Trophoblast cell (in vitro differentiated cells and primary cell): ENCODE measurements around the gene CUTA.

Experiments used
- DNase-seq, 2 donors: peaks; one replicate each; pipeline ENCODE4 v3.0.0-alpha.2; 2016
- H2AFZ ChIP-seq: 2 replicates; pipeline ENCODE4 v1.6.1; 2013; ENCODE audit warnings: low read length, moderate library complexity, mild to moderate bottlenecking; ENCODE audit not compliant: insufficient read depth, poor library complexity
- H2AK5ac ChIP-seq: 2 replicates; pipeline ENCODE4 v1.6.1; 2013; ENCODE audit warnings: mild to moderate bottlenecking, low read length
- H2BK120ac ChIP-seq: 2 replicates; pipeline ENCODE4 v1.6.1; 2013; ENCODE audit warnings: low read length, mild to moderate bottlenecking, moderate library complexity; ENCODE audit not compliant: insufficient read depth, poor library complexity
- H2BK12ac ChIP-seq: 2 replicates; pipeline ENCODE4 v1.6.1; 2013; ENCODE audit warnings: mild to moderate bottlenecking, low read length, moderate library complexity
- H2BK5ac ChIP-seq: 2 replicates; pipeline ENCODE4 v1.6.1; 2013; ENCODE audit warnings: low read length, low read depth, moderate library complexity, mild to moderate bottlenecking; ENCODE audit not compliant: poor library complexity
- H3K14ac ChIP-seq: 2 replicates; pipeline ENCODE4 v1.6.1; 2013; ENCODE audit warnings: mild to moderate bottlenecking, low read length
- H3K18ac ChIP-seq: 2 replicates; pipeline ENCODE4 v1.6.1; 2013; ENCODE audit warnings: mild to moderate bottlenecking, low read length
- H3K23ac ChIP-seq: 2 replicates; pipeline ENCODE4 v1.6.1; 2013; ENCODE audit warnings: low read length
- H3K27ac ChIP-seq: 2 replicates; pipeline ENCODE4 v1.5.1; 2013; ENCODE audit warnings: low read depth, mild to moderate bottlenecking, inconsistent platforms, low read length, moderate library complexity
- H3K27me3 ChIP-seq: 2 replicates; pipeline ENCODE4 v1.6.1; 2013; ENCODE audit warnings: inconsistent platforms, mild to moderate bottlenecking, low read length, moderate library complexity; ENCODE audit not compliant: insufficient read depth
- H3K36me3 ChIP-seq, 2 experiments: 1 replicate in 1 of 2; 2 replicates in 1 of 2; pipeline ENCODE4 v1.6.1; 2013; ENCODE audit warnings: low read length in 2 of 2, mild to moderate bottlenecking in 2 of 2, moderate library complexity in 1 of 2; ENCODE audit not compliant: insufficient read depth in 2 of 2, control insufficient read depth in 1 of 2
- H3K4ac ChIP-seq: 2 replicates; pipeline ENCODE4 v1.6.1; 2013; ENCODE audit warnings: low read depth, mild to moderate bottlenecking, low read length, moderate library complexity
- H3K4me1 ChIP-seq, 2 experiments: 1 replicate in 1 of 2; 2 replicates in 1 of 2; pipeline ENCODE4 v1.6.1; 2013; ENCODE audit warnings: low read length in 2 of 2, mild to moderate bottlenecking in 2 of 2, moderate library complexity in 1 of 2; ENCODE audit not compliant: insufficient read depth in 2 of 2, control insufficient read depth in 1 of 2
- H3K4me2 ChIP-seq: 2 replicates; pipeline ENCODE4 v1.6.1; 2013; ENCODE audit warnings: inconsistent platforms, mild to moderate bottlenecking, low read length, moderate library complexity
- H3K4me3 ChIP-seq: 2 replicates; pipeline ENCODE4 v1.5.1; 2013; ENCODE audit warnings: mild to moderate bottlenecking, low read depth, low read length, inconsistent platforms
- H3K79me1 ChIP-seq: one replicate; pipeline ENCODE4 v1.6.1; 2013; ENCODE audit warnings: low read length
- H3K79me2 ChIP-seq: 2 replicates; pipeline ENCODE4 v1.6.1; 2013; ENCODE audit warnings: low read length, mild to moderate bottlenecking; ENCODE audit not compliant: control insufficient read depth, insufficient read depth, poor library complexity
- H3K9ac ChIP-seq: 2 replicates; pipeline ENCODE4 v1.6.1; 2013; ENCODE audit warnings: mild to moderate bottlenecking, low read length
- H3K9me3 ChIP-seq: 2 replicates; pipeline ENCODE4 v1.6.1; 2013; ENCODE audit warnings: low read depth, mild to moderate bottlenecking, control low read depth, inconsistent platforms, low read length; ENCODE audit not compliant: insufficient read depth
- H4K12ac ChIP-seq: 2 replicates; pipeline ENCODE4 v1.6.1; 2013; ENCODE audit warnings: low read depth, mild to moderate bottlenecking, low read length, moderate library complexity
- H4K8ac ChIP-seq: 2 replicates; pipeline ENCODE4 v1.6.1; 2013; ENCODE audit warnings: low read depth, mild to moderate bottlenecking, low read length, moderate library complexity
- H4K91ac ChIP-seq: one replicate; pipeline ENCODE4 v1.6.1; 2013; ENCODE audit warnings: low read depth, mild to moderate bottlenecking, low read length, moderate library complexity
- WGBS: extraction: QIAGEN DNeasy Blood & Tissue Kit; methylation state at CpG from one replicate; pipeline ENCODE4 v1.1.7; 2013; ENCODE audit warnings: missing lambda C conversion rate; ENCODE audit not compliant: insufficient read length, insufficient coverage; ENCODE audit errors: extremely low coverage; 5-methylcytosine and 5-hydroxymethylcytosine counted together

Gene CUTA

GRCh38 chr6:33424855-33425667, 7.2 kb upstream of the CUTA start:
- Histone ChIP-seq H2BK12ac (no peak overlapping the region), H3K27ac (peak overlapping the region; percentile 77), H3K14ac (peak overlapping the region; percentile 60), H3K23ac (no peak overlapping the region), H3K79me1 (peaks cover 10% of the 10 kb centered on the region), H3K79me2 (peaks cover 6% of the 10 kb centered on the region), H3K36me3 (no peaks in the 10 kb centered on the region), H4K8ac (peak overlapping the region; percentile 86), H3K9ac (peak overlapping the region; percentile 14), H2AK5ac (peak overlapping the region; percentile 71), H3K27me3 (no peaks in the 10 kb centered on the region), H2AFZ (no peak overlapping the region), H4K91ac (peak overlapping the region; percentile 85), H3K4ac (peak overlapping the region; percentile 56), H3K9me3 (peaks cover 2% of the 10 kb centered on the region), H3K4me3 (peak overlapping the region; percentile 87), H3K4me1 (peaks cover 16 to 21% of the 10 kb centered on the region in 2 experiments), H3K4me2 (peak overlapping the region; percentile 61), H2BK5ac (peak overlapping the region; percentile 44), H4K12ac (peak overlapping the region; percentile 49), H2BK120ac (peak overlapping the region; percentile 52), H3K18ac (peak overlapping the region; percentile 48)
- no CpG with 5 or more reads among the region's 12 CpGs for WGBS
- DNase-seq, result no peak

GRCh38 chr6:33423777-33424176, 5.9 kb upstream of the CUTA start:
- DNase-seq, result no peak
- H3K79me2 ChIP-seq, result peaks cover 6% of the 10 kb centered on the region
- H3K18ac ChIP-seq, result no peak overlapping the region
- H3K4me2 ChIP-seq, result no peak overlapping the region
- H2AFZ ChIP-seq, result no peak overlapping the region
- no peak overlapping the region for H2BK120ac ChIP-seq
- peaks cover 15% of the 10 kb centered on the region for H3K79me1 ChIP-seq
- no peak overlapping the region for H3K4ac ChIP-seq
- no peak overlapping the region for H3K14ac ChIP-seq
- no peak overlapping the region for H4K12ac ChIP-seq
- peaks cover 20 to 29% of the 10 kb centered on the region in 2 experiments for H3K4me1 ChIP-seq
- WGBS, result no CpG with 5 or more reads among the region's 2 CpGs
- peak overlapping the region; percentile 16 for H3K9ac ChIP-seq
- H3K36me3 ChIP-seq, result no peaks in the 10 kb centered on the region
- no peak overlapping the region for H2BK12ac ChIP-seq
- no peak overlapping the region for H4K8ac ChIP-seq
- H2BK5ac ChIP-seq, result no peak overlapping the region
- H3K27ac ChIP-seq, result no peak overlapping the region
- no peak overlapping the region for H2AK5ac ChIP-seq
- H4K91ac ChIP-seq, result no peak overlapping the region
- no peak overlapping the region for H3K4me3 ChIP-seq
- peaks cover 2% of the 10 kb centered on the region for H3K9me3 ChIP-seq
- H3K23ac ChIP-seq, result no peak overlapping the region
- H3K27me3 ChIP-seq, result no peaks in the 10 kb centered on the region

GRCh38 chr6:33421344-33421643, 3.4 kb upstream of the CUTA start:
- H3K36me3 ChIP-seq, result peaks cover 3 to 4% of the 10 kb centered on the region in 2 experiments
- no peak overlapping the region for H3K14ac ChIP-seq
- H3K4me2 ChIP-seq, result no peak overlapping the region
- H4K12ac ChIP-seq, result no peak overlapping the region
- peaks cover 12% of the 10 kb centered on the region for H3K79me2 ChIP-seq
- H2BK120ac ChIP-seq, result no peak overlapping the region
- H2BK5ac ChIP-seq, result no peak overlapping the region
- WGBS, result no CpG with 5 or more reads among the region's 2 CpGs
- no peak overlapping the region for H3K4me3 ChIP-seq
- no peak overlapping the region for H3K9ac ChIP-seq
- no peak overlapping the region for H2AFZ ChIP-seq
- peaks cover 24% of the 10 kb centered on the region for H3K79me1 ChIP-seq
- H3K18ac ChIP-seq, result no peak overlapping the region
- no peak overlapping the region for H3K27ac ChIP-seq
- H3K4ac ChIP-seq, result no peak overlapping the region
- DNase-seq, result no peak
- no peak overlapping the region for H4K91ac ChIP-seq
- no peak overlapping the region for H2BK12ac ChIP-seq
- H3K4me1 ChIP-seq, result peaks cover 18 to 26% of the 10 kb centered on the region in 2 experiments
- no peaks in the 10 kb centered on the region for H3K27me3 ChIP-seq
- H3K23ac ChIP-seq, result no peak overlapping the region
- H2AK5ac ChIP-seq, result no peak overlapping the region
- no peaks in the 10 kb centered on the region for H3K9me3 ChIP-seq
- H4K8ac ChIP-seq, result no peak overlapping the region

- Histone ChIP-seq H4K12ac (no peak overlapping the region), H3K4me1 (peaks cover 21 to 30% of the 10 kb centered on the region in 2 experiments), H2BK12ac (no peak overlapping the region), H3K4me3 (no peak overlapping the region), H4K8ac (peak overlapping the region; percentile 59), H3K14ac (no peak overlapping the region), H3K9me3 (no peaks in the 10 kb centered on the region), H3K79me2 (peaks cover 12% of the 10 kb centered on the region), H2AFZ (no peak overlapping the region), H2AK5ac (no peak overlapping the region), H3K4ac (no peak overlapping the region), H3K27ac (no peak overlapping the region), H3K27me3 (no peaks in the 10 kb centered on the region), H3K36me3 (peaks cover 6 to 7% of the 10 kb centered on the region in 2 experiments), H2BK5ac (no peak overlapping the region), H3K18ac (no peak overlapping the region), H2BK120ac (no peak overlapping the region), H4K91ac (no peak overlapping the region), H3K79me1 (peaks cover 23% of the 10 kb centered on the region), H3K4me2 (peak overlapping the region; percentile 41), H3K9ac (no peak overlapping the region), H3K23ac (no peak overlapping the region)
- WGBS, result 100% methylated on average over 2 of the region's 6 CpGs
- no peak for DNase-seq
These were observed 2.8 kb upstream of the CUTA start for GRCh38 chr6:33420491-33421343.
